NCI-H748 (cell line): ENCODE results near the gene OLIG2.

Experiments
- DNase-seq: peaks from one replicate; lab custom pipeline; 2025; ENCODE audit not compliant: unreplicated experiment; lab: John Stamatoyannopoulos, UW

OLIG2 gene

GRCh38 chr21:33025489-33026442, at the start of gene OLIG2:
OLIG2 (plus strand) TSS chr21:33025935; CDS start chr21:33026863, 928 bp downstream.
- DNase-seq, result peak; percentile 92

DNA sequence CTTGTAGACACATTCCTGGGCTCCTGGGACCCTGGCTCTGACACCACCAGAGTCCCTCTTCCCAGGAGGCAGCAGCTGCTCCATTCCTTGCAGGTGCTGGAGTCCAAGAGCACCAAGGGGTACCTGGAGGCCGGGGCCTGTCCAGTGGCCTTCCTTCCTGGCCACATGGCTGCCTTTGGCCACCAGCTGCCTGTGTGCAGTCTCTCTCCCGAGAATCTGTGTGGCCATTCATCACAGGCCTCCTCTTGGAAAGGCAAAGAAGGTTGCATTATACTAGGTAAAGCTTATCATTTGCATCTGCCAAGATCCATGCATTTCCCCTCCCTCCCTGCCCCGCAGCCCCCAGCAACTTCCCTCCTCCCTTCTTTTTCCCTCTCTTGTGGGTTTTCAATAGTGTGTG, 48.9 kb upstream of the OLIG2 start:
- DNase-seq, result no peak

- no peak for DNase-seq
These were observed 48.5 kb upstream of the OLIG2 start for GRCh38 chr21:32977216-32977615.

GRCh38 chr21:32978331-32979270, 47.1 kb upstream of the OLIG2 start:
- no peak for DNase-seq

DNA sequence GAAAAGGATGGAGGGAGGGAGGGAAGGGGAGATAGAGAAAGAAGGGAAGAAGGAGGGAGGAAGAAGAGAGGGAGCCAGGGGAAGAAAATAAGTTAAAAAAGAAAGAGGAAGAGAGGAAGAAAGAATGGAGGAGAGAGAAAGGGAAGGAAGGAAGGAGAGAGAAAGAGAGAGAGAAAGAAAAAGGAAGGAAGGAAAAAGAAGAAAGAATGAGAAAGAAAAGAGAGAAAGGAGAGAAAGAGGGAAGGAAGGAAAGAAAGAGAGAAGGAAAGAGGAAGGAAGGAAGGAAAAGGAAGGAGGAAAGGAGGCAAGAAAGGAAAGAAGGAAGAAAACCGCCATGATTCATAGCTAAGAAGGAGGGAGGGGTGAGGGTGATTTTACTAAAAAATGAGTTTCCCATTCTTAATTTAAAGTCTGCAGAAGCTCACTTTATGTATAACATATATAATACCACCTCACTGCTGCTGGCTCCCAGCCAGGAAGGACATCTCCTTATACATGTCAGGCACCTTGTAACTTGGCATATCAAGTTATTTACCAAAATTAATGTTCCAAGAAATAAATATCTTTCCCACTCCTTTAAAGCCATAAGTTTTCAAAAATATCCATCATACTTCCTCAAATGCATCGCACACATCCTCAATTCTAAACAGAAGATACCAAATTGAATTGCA, 46.0 kb upstream of the OLIG2 start:
- DNase-seq, result no peak

- no peak for DNase-seq
These were observed 44.6 kb upstream of the OLIG2 start for GRCh38 chr21:32981096-32981495.

DNA sequence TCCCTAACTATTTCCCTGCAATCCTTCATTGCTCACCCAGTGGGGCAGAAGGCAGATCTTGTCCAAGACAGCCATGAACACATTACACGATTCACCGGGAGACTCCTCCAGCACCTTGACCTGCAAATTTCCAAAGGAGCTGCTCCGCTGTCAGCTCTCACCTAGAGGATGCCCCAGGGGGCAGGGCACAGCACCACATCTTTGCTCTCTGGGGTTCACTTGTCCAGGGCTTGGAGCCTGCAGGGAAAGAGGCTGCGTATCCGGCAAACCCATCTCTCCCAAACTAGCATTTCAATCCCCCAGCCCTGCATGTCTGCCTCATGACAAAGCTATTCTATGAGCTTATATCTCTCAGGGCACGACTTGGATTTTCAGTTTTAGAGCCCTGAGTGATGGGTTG, 35.1 kb upstream of the OLIG2 start:
- DNase-seq, result no peak

DNA sequence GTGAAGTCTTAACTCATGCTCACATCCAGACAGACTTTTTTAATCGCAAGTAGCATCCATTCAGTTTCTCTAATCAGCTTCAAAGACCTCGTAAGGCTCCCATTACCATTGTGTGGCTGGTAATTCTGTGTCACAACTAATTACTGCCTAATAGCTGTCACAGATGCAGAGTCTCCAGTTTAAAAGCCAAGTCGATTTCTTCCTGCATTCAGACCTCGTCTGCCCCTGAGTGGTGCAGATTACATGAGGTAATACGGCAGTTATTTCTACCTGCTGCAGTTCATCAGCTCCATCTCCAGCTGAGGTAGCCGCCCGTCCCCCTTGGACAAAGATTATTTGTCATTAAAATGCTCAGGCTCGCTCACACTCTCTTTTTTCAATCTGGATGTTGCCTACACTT, 34.4 kb upstream of the OLIG2 start:
- DNase-seq, result peak; percentile 52

DNA sequence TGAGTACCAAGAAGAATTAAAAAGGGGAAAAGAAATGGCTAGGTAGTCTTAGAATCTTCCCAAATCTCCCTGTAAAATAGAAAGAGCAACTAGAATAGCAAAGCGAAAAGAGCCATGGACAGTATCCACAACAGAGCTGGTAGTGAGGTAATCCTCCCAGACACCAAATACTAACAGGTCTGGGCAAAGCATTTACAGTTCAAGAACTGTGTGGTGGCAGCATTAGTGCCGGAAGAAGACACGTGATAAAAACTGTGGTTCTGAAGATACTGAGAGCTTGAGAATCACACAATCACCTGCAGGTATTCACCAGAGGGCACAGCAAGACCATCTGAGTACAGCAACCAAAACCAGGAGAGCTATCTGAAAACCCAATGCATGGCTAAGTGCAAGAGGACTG, 31.8 kb upstream of the OLIG2 start:
- DNase-seq, result no peak

- peak; percentile 26 for DNase-seq
These were observed 31.4 kb upstream of the OLIG2 start for GRCh38 chr21:32994305-32994704.

- DNase-seq, result no peak
These were observed 18.0 kb upstream of the OLIG2 start for GRCh38 chr21:33007747-33008146.

DNA sequence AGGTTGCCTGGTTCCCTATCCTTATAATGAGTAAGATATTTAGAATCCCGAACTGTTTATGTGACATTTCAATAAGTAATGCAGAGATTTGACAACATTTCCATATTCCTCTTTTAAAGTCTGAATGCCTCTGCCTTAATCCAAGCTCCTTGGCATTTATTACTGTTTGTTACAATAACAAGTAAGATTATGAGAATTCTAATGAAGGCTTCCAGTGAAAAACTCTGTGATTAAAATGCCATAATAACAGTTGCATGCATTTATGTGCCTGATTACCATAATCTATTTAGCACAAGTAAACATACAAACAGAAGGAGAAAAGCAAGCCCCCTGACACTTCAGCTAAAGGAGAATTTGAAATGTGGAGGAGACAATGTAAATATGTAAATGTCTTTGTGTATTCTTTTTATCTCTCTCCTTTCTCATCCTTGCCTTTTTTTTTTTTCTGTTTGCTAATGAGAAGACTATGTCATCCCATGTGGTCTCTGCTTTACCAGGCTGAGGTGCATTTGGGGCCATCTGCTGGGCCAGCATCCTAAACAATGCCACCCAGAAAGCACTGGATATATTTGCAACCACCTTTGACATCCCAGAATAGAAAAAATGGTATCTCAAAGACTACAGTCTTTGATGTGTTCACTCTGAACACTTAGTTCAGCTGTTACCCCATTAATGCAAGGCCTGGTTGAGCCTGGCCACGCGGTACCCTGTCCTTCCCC, 17.2 kb upstream of the OLIG2 start:
- no peak for DNase-seq

DNA sequence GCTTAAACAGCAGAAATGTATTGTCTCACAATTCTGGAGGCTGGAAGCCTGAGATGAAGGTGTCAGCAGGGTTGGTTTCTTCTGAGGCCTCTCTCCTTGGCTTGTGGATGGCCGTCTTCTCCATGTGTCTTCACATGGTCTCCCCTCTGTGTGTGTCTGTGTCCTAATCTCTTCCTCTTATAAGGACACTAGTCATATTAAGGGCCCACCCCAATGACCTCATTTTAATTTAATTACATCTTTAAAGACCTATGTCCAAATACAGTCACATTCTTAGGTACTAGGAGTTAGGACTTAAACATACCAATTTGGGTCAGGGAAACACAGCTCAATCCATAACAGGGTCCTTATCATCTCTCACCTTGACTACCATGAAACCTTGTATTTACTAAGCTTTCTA, 14.8 kb upstream of the OLIG2 start:
- DNase-seq, result no peak

DNA sequence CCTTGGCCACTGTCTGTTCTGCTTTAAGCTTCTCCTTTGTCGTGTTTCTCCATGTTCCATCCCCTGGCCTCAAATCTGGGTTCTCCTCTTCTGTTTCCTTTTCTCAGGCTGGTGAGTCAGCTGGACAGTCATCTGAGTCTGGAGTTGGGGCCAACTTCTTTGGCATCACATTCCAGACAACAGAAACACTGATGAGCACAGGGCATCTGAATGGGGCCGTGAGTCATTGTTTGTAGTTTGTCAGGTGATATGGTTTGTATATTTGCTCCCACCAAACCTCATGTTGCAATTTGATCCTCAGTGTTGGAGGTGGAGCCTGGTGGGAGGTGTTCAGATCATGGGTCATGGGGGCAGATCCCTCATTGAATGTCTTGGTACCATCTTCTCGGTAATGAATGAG, 14.3 kb upstream of the OLIG2 start:
- DNase-seq, result peak; percentile 25

DNA sequence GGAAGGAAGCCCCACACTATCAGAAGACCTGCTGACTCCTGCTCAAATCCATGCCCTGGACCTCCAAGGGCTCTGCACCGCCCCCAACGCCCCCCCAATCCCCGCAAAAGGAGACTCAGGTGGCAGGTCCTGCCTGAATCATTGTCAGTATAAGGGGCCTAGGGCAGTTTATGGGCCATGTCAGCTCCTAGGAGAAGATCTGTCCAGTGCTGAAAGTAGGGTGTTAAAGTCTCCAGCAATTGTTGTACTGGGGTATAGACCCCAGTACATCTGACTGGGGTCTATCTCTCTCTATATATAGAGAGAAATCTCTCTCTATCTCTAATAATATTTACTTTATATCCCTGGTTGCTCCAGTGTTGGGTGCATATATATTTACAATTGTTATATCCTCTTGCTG, 12.1 kb upstream of the OLIG2 start:
- no peak for DNase-seq

DNA sequence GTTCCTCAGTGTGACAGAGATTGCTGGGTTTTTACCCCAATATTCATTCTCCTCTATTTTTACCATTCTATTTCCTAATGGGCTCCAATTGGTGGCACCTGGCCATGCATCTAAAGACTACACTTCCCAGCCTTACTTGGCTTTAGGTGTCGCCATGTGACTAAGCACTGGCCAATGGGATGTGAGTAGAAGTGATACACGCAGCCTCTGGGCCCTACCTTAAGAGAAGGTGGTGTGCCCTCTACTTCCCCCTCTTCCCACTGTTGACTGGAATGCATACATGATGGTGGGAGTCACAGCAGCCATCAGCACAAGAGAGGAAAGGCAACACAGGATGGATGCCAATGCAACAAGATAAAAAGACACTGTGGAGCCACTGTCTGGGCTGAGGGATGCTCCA, 11.4 kb upstream of the OLIG2 start:
- no peak for DNase-seq

DNA sequence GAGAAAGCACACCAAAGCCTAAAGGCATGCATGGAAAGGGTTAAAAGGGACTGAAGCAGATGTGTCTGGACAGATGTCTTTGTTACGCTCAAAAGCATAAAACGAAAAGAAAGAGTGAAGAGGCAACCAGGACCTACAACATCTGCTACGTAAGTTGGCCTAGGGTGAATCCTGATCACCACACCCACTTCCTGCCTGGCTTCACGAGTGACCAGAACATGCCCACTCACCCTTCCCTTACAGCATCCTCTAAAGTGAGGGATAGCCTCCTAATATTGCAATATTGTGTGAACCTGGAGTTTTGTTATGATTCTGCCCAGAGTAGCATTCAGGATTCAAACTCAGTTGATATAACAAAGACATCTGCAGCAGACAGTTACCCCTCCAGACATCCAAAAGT, 10.6 kb upstream of the OLIG2 start:
- DNase-seq, result no peak

GRCh38 chr21:33015756-33016155, 10.0 kb upstream of the OLIG2 start:
- DNase-seq, result no peak

DNA sequence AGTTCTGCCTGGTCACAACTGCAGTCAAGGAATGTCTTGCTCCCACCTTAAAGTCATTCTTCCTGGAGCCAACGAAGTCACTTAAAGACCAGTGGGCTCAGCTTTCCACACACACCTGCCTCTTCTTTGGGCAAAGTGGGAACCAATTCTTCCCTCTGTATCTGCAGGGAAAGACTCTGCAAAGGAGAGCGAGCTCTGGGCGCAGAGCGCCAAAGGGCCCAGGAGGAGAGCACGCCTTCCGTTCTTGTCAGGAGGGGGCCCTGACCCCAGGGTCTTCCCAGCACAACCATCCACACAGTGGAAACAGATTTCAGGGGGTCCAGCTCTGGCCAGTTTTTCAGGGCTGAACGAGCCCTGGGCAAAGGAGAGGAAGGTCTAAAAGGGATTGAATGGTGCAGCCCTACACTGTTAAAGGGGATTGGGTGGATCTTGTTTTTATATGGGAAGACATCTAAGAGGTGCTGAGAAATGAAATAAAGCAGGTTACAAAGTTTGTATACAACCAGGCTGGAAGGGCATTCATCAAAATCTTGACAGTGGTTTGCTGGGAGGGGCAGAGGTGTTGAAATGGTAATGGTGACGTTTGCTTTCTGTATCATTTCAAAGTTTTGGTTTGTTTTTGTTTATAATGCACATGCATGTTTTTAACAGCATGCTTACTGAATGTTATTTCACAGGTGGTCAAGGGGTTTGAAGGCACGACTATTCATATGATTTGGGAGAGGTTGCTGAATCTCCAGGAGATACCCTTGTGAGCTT, 6.8 kb upstream of the OLIG2 start:
- DNase-seq, result no peak

- DNase-seq, result no peak
These were observed 6.2 kb upstream of the OLIG2 start for GRCh38 chr21:33019516-33019884.
